GM21526 (cell line): ENCODE measurements around the gene RCOR2.
"Not testable (repeated sequence)": the region's sequence is repeated elsewhere in the genome, so short reads cannot be mapped to it uniquely, and the experiment has no call there.

ENCODE experiments used
- ATAC-seq: cut with Tn5 transposase; IDR thresholded peaks from one replicate; pipeline ENCODE4 v1.9.1; 2021; ENCODE audit warnings: moderate library complexity; ENCODE audit not compliant: unreplicated experiment, low FRiP score

Gene RCOR2

GRCh38 chr11:63916837-63917691, at the start of gene RCOR2:
Gene RCOR2, minus strand, starts transcription at chr11:63917164. Its CDS starts 708 bp downstream, at chr11:63916456.
- no peak for ATAC-seq

GRCh38 chr11:63966444-63966843, 49.5 kb upstream of the RCOR2 start:
- no peak for ATAC-seq

DNA sequence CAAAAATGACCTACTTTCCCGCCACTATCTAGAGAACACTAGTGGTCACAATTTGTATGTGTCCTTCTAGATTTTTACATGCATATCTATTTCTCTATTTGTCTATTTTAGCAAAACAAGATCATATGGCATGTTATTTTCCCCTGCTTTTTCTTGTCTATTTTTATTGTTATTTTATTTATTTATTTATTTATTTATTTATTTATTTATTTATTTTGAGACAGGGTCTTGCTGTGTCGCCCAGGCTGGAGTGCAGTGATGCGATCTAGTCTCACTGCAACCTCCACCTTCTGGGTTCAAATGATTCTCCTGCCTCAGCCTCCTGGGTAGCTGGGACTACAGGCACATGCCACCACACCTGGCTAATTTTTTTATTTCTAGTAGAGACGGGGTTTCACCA, 46.9 kb upstream of the RCOR2 start:
- not testable (repeated sequence) for ATAC-seq

DNA sequence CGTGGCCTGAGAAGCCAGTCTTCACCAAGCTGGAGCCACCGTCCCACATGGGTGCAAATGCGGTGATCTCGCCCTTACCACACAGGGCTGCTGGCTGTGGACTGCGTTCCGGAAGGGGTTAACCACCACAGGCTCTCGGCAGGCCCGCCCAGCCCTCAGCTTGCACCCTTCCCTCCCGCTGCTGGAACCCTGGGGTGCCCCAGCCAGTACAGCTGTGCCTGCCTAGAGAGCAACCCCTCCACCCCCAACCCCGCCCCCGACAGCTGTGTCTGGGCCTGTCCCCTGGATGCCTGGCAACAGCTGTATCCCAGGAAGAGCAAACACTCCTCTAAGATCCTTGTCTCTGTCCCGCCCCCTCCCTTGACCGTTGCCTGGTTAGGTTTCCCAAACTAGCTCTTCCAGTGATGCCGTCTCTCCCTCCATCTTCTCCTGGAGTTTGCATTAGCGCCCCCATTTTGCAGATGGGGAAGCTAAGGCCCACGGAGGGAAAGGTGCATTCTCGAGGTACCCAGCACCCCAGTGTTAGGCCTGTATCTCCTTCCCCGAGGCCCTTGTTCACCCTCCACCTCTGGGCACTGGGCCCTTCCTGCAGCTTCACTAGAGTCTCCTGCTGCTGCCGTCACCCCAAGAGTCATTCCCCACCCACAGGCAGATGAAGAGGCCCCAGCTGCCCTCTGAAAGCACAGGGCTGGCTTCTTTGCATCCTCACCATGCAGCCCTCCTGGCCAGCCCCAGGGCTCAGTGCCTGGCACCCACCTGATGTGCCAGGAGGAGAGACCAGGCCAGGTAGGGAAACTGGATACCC, 44.8 kb upstream of the RCOR2 start:
- ATAC-seq = no peak

GRCh38 chr11:63958008-63958407, 41.0 kb upstream of the RCOR2 start:
- no peak for ATAC-seq

DNA sequence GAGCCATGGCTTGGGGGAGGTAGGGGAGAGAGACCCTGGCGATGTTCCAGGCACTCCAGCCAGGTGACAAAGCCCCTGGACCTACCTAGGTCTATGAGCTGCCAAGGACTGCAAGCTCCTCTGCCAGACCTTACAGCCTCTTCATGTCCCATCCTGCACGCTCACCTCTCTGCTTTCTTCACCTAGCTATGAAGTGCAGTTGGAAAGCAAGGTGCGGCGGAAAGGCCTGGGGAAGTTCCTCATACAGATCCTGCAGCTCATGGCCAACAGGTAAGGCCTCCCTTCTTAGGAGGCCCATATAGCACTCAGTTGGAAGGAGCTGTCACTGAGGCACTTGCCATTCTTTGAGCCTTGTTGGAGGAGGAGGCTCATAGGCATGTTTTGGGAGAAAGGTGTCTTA, 35.6 kb upstream of the RCOR2 start:
- no peak for ATAC-seq

DNA sequence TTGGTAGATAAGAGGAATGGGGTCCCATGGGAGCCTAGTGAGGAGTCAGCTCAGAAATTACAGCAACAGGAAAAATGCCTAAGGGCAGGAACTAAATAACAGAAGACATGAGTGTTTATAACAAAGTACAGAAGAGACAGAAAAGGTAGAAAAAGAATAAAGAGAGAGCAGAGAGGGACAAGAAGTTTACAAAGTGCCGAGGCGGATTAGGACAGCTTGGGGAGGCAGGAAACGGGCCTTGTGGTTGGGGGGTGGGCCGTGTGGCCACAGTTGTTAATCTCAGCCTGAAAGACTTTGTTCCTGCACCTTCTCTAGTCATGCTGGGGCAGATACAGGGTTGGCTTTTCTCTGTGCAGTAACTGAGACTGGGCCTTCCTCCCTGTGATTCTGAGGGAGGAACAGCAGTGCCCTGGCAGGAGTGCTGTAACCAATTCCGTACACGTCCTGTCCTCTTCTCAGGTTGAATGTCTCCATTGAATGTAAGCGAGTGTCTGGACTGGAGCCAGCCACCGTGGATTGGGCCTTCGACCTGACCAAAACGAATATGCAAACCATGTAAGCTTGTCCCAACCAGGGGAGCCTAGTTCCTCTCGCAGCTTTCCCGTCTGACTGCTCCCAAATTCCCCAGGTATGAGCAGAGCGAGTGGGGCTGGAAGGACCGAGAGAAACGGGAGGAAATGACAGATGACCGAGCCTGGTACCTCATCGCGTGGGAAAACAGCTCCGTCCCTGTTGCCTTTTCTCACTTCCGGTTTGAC, 35.0 kb upstream of the RCOR2 start:
- no peak for ATAC-seq

DNA sequence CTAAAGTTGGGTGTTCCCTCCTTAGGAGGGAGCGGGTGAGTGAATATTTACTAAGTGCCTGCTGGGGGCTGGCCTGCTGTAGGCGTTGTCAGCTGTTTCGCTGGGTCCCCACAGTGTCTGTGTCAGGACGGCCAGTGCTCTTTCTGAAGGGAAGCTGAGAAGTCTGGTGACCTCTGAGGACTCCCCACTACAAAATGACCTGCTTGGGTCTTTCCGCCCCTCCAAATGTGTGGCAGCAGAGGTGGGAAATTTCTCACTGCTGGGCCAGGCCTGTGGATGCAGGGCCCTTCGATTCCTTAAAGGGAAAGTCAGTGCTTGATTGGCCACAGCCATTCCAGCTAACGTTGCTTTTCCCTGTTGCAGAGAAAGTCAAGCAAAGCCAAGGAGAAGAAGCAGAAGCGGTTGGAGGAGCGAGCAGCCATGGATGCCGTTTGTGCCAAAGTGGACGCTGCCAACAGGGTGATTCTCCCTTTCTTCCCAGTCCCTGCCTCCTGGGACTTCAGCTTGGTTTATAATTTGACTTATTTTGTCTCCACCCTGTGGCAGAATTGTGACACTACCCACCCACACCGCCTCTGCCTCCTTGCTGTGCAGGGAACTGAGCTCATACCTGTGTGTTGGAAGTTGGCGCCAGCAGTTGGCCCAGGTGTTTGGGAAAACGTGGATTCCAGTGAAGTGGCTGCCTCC, 28.7 kb upstream of the RCOR2 start:
- ATAC-seq = no peak

DNA sequence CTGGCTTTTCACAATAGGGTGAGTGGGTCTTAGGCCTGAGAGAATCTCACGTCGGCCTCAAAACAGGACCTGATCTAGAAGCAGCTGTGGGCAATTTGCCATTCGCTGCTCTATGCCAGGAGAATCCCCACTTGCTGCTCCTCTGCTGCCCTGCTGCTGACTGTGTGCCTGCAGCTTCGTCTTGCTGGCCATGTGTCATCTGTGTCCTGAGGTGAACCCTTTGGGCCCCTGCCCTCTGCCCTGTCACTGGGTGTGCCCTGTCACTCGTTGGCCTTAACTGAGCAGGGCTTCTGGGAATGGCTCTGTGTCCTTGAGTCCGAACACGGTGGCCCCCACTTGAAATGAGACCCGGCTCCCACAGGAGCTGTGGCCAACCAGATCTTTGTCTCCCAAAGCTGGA, 28.0 kb upstream of the RCOR2 start:
- no peak for ATAC-seq

- no peak for ATAC-seq
Observed at GRCh38 chr11:63942803-63943202, 25.8 kb upstream of the RCOR2 start.

DNA sequence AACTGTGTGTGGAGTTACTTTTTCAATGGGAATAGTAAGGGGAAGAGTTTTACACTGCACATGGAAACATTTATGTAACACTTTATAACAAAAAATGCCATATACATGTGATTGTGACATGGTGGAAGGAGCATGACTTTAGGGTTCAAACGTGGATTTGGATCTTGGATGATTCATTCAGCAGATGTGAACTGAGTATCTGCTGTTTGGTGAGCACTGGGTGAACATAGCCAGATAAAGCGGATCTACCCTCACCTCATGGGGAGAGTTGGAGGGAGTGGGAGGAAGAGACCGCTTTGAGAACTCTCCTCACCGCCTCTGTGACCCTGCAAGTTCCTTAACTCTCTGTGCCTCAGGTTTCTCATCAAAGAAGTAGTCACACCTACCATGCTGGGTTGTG, 24.9 kb upstream of the RCOR2 start:
- no peak for ATAC-seq

GRCh38 chr11:63940786-63941185, 23.8 kb upstream of the RCOR2 start:
- no peak for ATAC-seq

- no peak for ATAC-seq
Observed at GRCh38 chr11:63939397-63939891, 22.5 kb upstream of the RCOR2 start.

GRCh38 chr11:63938479-63939396, 21.8 kb upstream of the RCOR2 start, which contains the start of gene NAA40:
Gene NAA40, plus strand, starts transcription at chr11:63939002. Its CDS starts 95 bp downstream, at chr11:63939097.
- ATAC-seq = peak; percentile 85

DNA sequence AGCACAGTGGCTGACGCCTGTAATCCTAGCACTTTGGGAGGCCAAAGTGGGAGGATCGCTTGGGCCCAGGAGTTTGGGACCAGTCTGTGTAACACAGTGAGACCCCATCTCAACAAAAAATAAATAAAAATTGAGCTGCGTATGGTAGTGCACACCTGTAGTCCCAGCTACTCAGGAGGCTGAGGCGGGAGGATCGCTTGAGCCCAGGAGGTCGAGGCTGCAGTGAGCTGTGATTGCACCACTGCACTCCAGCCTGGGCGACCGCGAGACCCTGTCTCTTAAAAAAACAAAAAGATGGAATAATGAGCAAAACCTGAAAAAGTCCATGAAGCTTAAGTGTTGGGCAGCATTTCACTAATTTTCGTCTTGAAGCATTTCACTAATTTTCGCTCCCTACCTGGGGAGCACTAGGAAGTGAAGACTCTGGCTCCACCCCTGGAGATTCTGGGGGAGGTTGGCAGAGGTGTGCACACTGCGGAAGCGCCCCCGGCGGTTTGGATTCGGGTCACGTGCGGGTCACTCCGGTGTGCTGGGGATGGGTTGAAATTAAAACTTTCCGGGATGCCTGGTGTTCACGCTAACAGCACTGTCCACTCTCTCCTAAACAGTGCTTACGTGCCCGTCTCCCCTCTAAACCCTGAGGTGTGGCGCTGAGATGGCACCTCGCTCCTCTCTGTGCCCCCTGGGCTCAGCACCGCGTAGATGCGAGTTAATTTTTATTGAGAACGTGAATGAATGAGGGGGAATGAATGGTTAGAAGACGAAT, 20.9 kb upstream of the RCOR2 start:
- ATAC-seq = peak; percentile 21

- no peak for ATAC-seq
Observed at GRCh38 chr11:63933459-63933858, 16.5 kb upstream of the RCOR2 start.

- no peak for ATAC-seq
Observed at GRCh38 chr11:63931876-63932275, 14.9 kb upstream of the RCOR2 start.

- no peak for ATAC-seq
Observed at GRCh38 chr11:63931045-63931444, 14.1 kb upstream of the RCOR2 start.
